HL-60 (cell line): ENCODE measurements around the gene ANKRD31.

ENCODE experiments used
- DNase-seq, 2 experiments: peaks; one replicate each; pipeline ENCODE4 v3.0.0-alpha.2; 2010 to 2020; ENCODE audit warnings: low read depth in 1 of 2, low spot score in 1 of 2
- H3K27ac ChIP-seq: fragments of 250-450 bp; sonication (Bioruptor Pico); replicated peaks from 2 replicates; pipeline ENCODE4 v1.5.1; 2020; ENCODE audit warnings: mild to moderate bottlenecking, moderate library complexity
- H3K27me3 ChIP-seq: fragments of 250-450 bp; sonication (Bioruptor Pico); 2 replicates; pipeline ENCODE4 v1.5.1; 2021; ENCODE audit warnings: mild to moderate bottlenecking, moderate library complexity; ENCODE audit not compliant: insufficient read depth, poor library complexity, severe bottlenecking
- H3K4me3 ChIP-seq: replicated peaks from 2 replicates; pipeline ENCODE4 v1.5.1; 2011; ENCODE audit warnings: mild to moderate bottlenecking, control low read depth, low read length; ENCODE audit not compliant: insufficient read depth
- CTCF ChIP-seq: IDR thresholded peaks from one replicate; pipeline ENCODE4 v1.5.1; 2011; ENCODE audit warnings: low read length, control low read depth, inconsistent platforms; ENCODE audit not compliant: insufficient read depth
- GABPA ChIP-seq: IDR thresholded peaks from 2 replicates; pipeline ENCODE4 v1.6.1; 2012; ENCODE audit warnings: low read depth
- POLR2AphosphoS5 ChIP-seq: IDR thresholded peaks from 2 replicates; pipeline ENCODE4 v1.6.1; 2012; ENCODE audit warnings: low read depth
- REST ChIP-seq: IDR thresholded peaks from 2 replicates; pipeline ENCODE4 v1.6.1; 2012; ENCODE audit warnings: low read depth; ENCODE audit not compliant: insufficient replicate concordance
- SPI1 ChIP-seq: IDR thresholded peaks from 2 replicates; pipeline ENCODE4 v1.6.1; 2012; ENCODE audit warnings: low read depth, mild to moderate bottlenecking, borderline replicate concordance

ANKRD31 gene

GRCh38 chr5:75281716-75282465 is 45.2 kb upstream of the ANKRD31 start:
- Histone ChIP-seq H3K27me3 (no peaks in the 10 kb centered on the region), H3K27ac (no peak overlapping the region), H3K4me3 (no peak overlapping the region)
- DNase-seq = no peak
- TF ChIP-seq CTCF (no peak), REST (no peak)

- no peak for DNase-seq
- no peak for TF ChIP-seq POLR2AphosphoS5
- TF ChIP-seq CTCF = no peak
- TF ChIP-seq REST = no peak
- TF ChIP-seq SPI1 = no peak
- no peak for TF ChIP-seq GABPA
- Histone ChIP-seq H3K4me3 (no peak overlapping the region), H3K27ac (no peak overlapping the region), H3K27me3 (no peaks in the 10 kb centered on the region)
These were observed 42.6 kb upstream of the ANKRD31 start for GRCh38 chr5:75279321-75279720.

- Histone ChIP-seq H3K27ac (no peak overlapping the region), H3K27me3 (no peaks in the 10 kb centered on the region), H3K4me3 (no peak overlapping the region)
- no peak for DNase-seq
- TF ChIP-seq CTCF = no peak
These were observed 40.8 kb upstream of the ANKRD31 start for GRCh38 chr5:75277463-75277862.

GRCh38 chr5:75275756-75276155 is 39.1 kb upstream of the ANKRD31 start:
- Histone ChIP-seq H3K27ac (no peak overlapping the region), H3K4me3 (no peak overlapping the region), H3K27me3 (no peaks in the 10 kb centered on the region)
- TF ChIP-seq SPI1 = no peak
- no peak for TF ChIP-seq GABPA
- no peak for TF ChIP-seq POLR2AphosphoS5
- no peak for TF ChIP-seq CTCF
- TF ChIP-seq REST = no peak
- no peak for DNase-seq
